LNCAP (cell line): ENCODE measurements around the gene KSR1.

Source experiments
- TF ChIP-seq, protein P1 (sequence below): fragments of 450-650 bp; IDR thresholded peaks from 2 replicates; pipeline ENCODE4 v1.5.1; 2017; ENCODE audit warnings: mild to moderate bottlenecking

KSR1 gene

DNA sequence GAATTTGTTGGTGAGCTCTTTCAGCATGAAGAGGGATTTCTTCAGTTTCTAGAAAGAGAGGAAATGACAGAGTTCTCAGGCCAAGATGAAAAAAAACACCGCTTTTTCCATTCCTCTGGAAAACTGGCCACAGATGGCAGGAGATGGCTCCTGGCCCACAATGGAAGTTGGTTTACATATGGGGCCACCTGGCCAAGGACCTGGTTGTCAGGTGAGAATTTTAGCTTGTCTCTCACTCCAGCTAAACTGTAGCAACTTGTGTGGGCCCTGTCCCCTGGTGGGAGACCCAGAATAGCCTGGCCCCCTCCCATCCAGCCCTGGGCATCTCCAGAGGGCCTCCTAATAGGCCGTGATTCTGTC is 208.3 kb downstream of the KSR1 start:
- TF ChIP-seq, protein P1, sequence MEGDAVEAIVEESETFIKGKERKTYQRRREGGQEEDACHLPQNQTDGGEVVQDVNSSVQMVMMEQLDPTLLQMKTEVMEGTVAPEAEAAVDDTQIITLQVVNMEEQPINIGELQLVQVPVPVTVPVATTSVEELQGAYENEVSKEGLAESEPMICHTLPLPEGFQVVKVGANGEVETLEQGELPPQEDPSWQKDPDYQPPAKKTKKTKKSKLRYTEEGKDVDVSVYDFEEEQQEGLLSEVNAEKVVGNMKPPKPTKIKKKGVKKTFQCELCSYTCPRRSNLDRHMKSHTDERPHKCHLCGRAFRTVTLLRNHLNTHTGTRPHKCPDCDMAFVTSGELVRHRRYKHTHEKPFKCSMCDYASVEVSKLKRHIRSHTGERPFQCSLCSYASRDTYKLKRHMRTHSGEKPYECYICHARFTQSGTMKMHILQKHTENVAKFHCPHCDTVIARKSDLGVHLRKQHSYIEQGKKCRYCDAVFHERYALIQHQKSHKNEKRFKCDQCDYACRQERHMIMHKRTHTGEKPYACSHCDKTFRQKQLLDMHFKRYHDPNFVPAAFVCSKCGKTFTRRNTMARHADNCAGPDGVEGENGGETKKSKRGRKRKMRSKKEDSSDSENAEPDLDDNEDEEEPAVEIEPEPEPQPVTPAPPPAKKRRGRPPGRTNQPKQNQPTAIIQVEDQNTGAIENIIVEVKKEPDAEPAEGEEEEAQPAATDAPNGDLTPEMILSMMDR: no peak

DNA sequence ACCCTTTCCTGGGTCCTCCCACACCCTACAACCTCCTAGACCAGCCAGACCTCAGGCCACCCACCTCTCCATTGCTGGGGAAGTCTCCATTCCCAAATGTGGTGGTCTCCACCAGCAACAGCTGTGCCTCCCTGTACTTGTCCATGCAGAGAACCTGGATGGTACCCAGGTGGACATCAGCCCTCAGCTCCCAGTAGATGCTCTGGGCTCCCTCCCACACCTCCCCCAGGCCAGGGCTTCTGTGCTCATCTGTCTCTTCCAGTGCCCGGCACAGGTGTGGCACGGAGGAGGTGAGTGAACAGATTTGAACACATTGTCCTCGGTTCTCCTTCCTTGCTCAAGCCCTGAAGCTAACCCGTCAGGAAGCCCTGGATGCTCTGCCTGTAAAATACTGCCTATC is 209.3 kb downstream of the KSR1 start:
- TF ChIP-seq, protein P1: no peak

DNA sequence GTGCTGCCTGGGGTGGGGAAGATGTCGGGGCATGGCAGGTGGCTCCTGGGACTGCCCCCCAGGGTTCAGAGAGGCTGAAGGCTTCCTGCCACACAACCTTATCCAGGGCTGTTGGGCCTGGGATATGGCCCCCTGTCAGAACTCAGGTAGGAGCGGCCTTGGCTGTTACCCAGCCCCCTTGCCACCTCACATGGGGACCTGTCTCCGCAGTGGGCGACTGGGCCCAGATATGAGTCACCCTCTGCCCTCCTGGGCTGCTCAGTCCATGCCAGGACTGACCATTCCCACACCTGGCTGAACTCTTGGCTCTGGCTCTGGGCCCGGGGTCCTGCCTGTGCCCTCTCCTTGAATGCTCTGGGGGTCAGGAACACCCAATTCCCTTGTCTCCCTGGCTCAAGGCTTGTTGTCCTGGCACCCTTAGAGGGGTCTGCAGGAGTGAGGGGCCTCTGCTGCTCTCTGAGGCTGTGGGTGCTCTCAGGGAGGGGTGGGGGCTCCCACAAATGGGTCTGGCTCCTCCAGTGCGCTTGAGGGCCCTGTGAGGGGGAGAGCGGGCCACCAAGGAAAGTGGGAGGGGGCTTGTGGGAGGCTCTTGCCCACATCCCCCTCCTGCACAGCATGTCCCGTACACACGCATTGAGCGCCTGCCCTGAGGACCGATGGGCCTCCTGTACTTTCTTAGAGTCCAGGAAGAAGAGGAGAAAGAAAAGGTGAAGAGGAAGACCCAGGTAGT is 210.7 kb downstream of the KSR1 start:
- TF ChIP-seq, protein P1: no peak

DNA sequence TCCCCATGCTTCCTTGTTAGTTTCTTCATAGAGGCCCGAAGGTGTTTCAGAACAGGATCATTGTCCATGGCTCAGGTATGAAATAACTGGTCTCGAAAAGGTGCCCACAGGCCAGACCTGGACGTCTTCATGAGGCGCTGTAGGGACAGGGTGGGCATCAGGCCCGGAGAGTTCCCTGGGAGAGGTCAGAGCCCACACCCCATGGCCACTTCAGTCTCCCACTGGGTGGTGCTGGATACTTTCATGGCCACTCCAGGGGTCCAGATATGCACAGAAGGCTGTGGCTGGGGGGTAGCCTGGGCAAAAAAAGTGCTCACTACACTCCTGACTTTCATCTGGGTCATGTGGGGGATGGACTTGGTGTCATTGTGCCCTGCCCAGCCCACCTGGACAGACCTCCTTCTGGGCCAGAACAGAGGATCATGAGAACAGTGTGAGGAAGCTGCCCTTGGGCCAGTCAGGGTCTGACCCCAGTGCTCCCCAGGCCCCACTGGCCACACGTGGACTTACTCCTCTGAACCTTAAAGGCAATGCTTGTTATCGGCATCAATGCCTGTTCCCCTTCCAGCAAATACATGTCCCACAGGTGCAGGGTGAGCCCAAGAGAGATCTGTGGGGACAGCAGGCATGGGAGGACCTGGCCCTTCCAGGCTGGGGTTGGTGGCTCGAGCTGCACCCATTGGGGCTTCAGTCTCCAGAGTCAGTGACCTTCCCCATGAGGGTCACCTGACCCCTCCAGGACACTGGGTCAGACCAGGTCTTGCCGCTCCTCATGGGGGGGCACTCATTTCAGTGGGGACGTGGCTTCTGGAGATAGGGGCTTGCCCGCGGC is 211.6 kb downstream of the KSR1 start:
- TF ChIP-seq, protein P1: no peak

DNA sequence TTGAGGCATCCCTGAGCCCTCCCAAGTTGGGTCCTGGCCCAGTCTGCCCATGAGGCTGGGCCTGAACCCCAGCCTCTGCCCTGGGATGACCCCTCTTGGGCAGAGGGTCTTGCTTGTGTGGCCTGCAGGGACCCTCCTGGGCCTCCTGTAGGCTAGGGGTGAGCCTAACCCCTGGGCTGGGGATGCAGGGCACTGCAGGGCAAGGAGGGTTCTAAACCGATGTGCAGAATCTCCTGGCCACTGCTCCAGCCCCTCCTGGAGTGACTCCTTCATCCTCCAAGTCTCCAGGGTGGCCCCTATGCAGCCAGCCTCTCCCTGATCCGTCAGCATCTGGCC is 212.2 kb downstream of the KSR1 start:
- TF ChIP-seq, protein P1: no peak

DNA sequence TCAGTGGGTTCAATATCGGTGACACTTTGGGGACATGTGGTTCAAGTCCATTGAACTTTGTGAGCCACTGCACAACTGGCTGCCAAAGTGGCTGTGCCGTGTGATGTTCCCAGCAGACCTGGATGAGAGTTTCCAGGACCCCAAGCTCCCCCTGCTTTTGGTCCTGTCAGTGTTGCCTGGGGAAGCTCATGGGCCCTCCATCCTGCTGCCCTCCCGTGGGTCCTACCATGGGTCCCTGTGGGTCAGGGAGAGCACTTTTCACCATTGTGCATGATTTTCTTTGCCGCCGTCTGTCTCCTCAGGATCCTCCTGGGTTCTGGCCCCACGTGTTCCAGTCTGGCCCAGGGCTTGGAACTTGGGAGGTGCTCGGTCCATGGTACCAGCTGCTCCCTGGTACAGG is 212.9 kb downstream of the KSR1 start:
- TF ChIP-seq, protein P1: no peak

DNA sequence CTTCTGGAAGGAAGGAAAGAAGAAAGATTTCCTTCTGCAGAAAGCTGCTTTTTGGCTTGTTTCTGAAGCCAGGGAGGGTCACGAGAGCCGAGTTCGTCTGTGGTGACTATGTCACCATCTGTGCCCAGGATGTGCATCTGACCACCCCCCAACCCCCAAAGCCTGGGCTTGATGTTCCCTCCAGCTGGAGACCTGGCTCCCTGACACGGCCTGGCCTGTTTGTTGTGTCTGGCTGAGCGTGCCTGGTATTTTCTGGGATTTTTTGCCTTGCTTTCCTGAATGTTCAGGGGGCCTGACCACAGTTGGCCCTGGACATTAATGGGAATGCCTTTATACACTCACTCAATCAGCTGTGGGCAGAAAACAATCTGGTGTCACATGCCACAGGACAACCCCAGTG is 213.6 kb downstream of the KSR1 start:
- TF ChIP-seq, protein P1: no peak
